ENCODE data around the gene CDR2L.
"Not testable (repeated sequence)": the region's sequence is repeated elsewhere in the genome, so short reads cannot be mapped to it uniquely, and the experiment has no call there.

Gene CDR2L

DNA sequence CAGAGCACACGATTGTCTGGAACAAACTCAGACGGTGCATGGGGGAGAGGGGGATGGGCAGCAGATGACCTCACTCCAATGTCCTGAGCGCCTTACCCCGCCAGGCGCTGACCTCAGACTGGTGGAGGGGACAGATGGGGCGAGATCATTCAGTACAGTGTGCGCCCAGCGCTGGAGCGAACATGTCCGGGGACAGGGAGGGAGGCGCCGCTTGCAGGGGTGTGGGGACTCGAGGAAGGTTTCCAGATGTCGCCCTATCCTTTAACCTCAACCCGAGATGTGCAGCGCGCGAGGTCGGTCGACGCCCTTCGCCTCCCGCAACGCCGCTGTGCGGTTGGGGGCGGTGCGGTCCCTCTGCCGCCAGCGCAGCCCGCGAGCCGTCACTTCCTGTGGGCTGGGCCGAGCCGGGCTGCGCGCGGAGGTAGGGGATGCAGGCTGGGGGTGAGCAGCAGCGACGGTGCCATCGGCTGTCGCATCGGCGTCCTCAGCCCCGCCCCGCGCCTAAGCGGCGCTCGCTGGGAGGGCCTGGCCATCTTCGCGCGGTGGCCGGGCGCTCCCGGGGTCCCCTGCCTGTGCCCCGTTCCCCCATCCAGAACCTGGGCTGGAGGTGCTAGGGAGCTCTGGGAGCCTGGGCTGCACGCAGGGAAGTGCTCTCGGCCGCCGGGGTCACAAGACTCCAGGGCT is 5.3 kb upstream of the CDR2L start:
- peak; percentile 56 to 71 for DNase-seq (ENCODE audit: low read depth in 2 of 2)

DNA sequence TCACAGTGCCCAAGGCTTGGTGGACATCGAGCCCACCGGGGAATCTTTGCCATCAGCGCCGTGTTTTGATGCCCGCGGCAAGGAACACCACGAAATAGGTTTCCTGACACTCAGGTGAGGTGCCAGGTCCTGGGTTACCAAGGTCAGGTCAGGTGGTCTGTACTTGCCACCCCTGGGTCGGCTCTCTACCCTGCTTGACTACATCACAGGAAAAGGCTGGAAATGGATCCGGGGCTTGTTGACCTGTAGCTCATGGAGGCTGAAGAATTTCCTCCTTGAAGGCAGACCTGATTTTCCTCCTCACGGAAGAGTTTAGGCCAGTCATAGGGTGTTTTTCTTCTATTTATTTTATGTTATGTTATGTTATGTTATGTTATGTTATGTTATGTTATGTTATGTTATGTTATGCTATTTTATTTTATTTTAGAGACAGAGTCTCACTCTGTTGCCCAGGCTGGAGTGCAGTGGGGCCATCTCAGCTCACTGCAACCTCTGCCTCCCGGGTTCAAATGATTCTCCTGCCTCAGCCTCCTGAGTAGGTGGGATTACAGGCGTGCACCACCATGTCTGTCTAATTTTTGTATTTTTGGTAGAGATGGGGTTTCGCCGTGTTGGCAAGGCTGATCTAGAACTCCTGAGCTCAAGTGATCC is 4.6 kb upstream of the CDR2L start:
- DNase-seq (ENCODE audit: low read depth in 2 of 2) = not testable (repeated sequence)

DNA sequence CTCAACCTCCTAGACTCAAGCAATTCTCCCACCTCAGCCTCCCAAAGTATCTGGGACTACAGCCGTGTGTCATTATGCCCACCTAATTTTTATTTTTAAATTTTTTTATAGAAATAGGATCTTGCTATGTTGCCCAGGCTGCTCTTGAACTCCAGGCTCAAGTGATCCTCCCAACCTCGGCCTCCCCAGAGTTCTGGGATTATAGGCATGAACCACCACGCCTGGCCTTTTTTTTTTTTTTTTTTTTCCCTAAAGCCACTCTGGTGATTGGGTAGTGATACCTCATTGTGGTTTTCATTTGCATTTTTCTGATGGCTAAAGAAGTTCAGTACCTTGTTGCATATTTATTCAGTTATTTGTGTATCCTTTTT is 1.2 kb upstream of the CDR2L start:
- no peak for DNase-seq (ENCODE audit: low read depth in 2 of 2)

DNA sequence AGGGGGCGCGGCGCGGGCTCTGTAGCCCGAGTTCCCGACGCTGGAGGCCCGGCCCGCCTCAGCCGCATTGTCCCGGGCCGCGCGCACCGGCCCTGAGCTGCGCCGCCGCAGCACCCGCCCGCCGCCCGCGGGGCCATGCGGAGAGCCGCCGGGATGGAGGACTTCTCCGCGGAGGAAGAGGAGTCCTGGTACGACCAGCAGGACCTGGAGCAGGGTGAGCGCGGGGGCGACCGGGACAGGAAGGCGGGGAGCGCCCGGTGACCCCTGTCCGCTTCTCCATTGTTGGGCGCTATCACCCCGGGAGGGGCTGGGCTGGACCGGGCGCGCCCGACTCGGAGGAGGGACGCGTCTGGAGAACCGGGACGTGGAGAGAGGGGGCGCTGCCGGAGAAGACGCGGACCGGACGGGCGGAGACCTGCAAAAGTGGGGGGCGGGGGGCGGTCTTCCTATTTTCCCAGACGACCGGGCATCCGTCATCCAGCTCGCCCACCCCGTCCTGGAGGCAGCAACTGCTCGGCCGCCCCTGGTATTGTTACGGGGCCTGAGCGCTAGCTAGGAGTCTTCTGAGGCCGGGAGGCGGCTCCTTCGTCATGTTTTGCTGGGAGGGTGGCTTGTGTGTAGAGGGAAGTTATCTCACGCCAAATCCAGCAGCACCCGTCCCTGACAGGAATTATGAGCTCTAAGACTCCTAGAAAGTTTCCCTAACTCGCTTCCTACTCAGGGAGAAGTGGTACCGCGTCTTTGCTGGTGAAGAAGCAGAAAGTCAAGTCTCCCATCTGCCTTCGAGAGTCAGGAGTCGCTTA is 678 bp downstream of the CDR2L start:
- DNase-seq (ENCODE audit: low read depth in 2 of 2) = no peak

DNA sequence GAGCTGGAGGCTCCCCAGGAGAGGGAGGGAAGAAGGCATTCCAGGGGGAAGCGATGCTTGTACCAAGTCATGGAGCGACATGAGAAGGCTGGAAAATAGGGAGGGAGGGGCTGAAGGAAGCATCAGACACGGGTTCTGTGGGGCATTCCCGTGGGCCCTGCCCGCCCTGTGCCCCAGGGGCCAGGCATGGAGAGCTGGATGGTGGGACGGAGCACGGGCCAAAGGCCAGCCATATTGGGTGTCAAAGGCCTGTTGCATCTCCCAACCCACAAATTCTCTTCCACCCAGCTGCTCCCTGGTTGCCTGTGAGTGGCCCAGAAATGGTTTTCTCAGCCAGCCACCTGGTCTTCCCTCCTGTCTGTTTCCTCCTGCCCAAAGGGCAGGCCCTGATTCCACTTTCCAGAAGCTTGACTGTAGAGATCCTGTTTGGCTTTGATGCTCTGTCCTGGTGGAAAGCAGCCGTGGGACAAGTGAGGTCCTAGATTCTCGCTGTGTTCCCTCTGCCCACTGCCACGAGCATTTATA is 3.2 kb downstream of the CDR2L start:
- DNase-seq (ENCODE audit: low read depth in 2 of 2) = no peak

DNA sequence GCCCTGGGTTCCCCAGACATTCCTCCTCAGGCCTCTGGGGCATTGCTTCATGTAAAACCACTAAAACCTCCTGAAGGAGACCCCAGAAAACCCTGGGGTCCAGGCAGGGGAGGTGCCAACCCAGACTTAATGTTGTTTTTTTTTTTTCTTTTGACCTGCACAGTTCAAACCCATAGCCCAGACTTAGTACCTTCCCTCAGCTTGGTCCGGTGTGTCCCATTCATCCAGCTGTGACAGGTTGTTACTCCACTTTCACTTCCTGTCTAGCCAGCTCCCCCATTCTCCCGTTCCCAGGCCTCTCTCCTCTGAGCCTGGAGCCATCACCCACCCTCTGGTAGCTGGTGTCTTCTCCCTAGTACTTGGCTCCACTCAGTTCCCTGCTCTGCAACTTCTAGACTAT is 4.8 kb downstream of the CDR2L start:
- no peak for DNase-seq (ENCODE audit: low read depth in 2 of 2)

DNA sequence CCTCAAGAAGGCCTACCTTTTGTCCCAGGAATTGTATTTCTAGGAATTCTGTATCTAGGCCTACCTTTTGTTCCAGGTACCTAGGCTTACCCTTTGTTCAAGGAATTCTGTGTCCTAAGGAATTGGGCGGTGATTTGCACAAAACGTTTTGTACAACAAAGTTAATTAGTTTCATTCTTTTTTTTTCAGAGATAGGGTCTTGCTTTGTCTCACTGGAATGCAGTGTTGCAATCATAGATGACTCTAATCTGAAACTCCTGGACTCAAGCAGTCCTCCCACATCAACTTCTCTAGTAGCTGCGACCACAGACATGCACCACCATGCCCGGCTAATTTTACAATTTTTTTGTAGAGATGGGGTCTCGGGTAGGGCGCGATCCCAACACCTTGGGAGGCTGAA is 7.0 kb downstream of the CDR2L start:
- no peak for DNase-seq (ENCODE audit: low read depth in 2 of 2)

DNA sequence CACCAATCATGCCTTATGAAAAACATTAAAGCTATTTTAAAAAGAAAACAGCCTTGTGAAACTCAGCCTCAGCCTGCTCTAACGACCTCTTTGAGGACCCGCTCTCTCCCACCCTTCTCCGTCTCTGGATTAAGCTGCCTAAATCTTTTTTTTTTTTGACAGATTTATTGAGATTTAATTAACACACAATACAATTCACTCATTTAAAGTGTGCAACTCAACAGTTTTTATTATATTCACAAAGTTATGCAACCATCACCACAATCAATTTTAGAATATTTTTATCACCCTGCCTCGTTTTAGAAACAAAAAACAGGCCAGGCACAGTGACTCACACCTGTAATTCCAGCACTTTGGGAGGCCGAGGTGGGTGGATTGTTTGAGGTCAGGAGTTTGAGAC is 8.4 kb downstream of the CDR2L start:
- no peak for DNase-seq (ENCODE audit: low read depth in 2 of 2)

DNA sequence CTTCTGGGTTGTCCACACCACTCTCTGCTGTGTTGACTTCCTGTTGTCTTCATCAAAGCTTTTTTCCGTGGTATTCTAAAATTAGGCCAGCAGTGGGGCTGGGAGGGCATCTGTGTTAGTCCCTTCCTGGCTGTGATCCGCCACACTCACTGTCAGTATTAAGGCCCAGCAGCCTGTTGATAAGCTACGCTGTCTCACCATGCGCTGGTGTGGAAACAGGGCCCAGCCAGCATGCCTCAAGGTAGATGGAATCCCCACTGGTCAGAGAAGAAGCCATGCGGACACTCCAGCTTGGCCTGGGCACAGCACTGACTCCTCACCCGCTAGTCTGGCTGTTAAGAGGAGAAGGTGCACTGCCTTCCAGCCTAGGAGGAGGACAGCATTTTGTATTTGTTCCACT is 11.4 kb downstream of the CDR2L start:
- DNase-seq (ENCODE audit: low read depth in 2 of 2) = no peak

DNA sequence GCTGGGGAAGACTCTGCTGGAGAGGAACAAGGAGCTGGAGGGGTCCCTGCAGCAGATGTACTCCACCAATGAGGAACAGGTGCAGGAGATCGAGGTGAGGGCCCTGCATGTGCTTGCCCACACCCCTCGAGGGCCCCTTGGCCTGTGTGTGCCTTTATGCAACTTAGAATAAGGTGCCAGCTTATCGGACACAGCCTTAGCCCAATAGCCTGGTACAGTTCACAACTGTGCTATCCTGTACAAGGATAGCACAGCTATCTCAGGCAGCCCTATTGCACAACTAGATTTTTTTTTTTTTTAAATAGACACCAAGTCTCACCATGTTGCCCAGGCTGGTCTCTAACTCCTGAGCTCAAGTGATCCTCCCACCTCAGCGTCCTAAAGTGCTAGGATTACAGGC is 12.1 kb downstream of the CDR2L start:
- DNase-seq (ENCODE audit: low read depth in 2 of 2) = no peak

DNA sequence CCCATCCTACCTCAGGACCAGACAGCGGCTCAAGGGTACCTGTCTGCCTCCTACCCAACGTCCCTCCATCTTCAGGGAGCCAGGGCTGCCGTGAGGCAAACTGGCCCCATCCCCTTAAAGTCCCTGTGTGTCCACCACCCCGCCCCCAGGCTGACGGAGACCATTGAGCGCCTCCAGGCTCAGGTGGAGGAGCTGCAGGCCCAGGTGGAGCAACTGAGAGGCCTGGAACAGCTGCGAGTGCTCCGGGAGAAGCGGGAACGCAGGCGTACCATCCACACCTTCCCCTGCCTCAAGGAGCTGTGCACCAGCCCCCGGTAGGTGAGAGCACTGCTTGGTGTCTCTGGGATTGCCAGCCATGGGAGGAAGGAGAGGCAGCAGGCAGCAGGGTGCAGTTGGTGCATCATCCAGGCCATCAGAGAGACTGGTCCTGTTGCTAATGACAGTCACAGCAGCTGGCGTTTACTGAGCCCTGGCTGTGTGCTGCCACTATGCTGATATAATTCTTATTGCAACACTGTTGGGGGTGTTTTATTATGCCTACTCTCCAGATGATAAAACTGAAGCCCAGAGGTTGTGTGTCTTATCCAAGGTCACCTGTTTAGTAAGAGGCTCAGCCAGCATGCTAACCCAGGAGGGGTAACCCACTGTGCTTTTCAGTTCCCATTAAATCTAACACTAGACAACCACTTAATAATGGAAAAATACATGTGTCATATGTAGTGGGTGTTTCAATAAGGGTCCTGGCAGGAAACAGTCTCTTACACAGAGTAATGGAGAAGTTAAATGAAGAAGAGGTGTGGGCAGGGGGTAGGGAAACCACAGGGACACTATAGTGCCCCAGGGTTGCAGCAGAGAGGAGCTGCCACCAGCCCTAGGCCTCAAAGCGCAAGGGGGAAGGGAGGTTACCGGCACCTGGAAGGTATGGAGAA is 14.7 kb downstream of the CDR2L start:
- no peak for DNase-seq (ENCODE audit: low read depth in 2 of 2)

DNA sequence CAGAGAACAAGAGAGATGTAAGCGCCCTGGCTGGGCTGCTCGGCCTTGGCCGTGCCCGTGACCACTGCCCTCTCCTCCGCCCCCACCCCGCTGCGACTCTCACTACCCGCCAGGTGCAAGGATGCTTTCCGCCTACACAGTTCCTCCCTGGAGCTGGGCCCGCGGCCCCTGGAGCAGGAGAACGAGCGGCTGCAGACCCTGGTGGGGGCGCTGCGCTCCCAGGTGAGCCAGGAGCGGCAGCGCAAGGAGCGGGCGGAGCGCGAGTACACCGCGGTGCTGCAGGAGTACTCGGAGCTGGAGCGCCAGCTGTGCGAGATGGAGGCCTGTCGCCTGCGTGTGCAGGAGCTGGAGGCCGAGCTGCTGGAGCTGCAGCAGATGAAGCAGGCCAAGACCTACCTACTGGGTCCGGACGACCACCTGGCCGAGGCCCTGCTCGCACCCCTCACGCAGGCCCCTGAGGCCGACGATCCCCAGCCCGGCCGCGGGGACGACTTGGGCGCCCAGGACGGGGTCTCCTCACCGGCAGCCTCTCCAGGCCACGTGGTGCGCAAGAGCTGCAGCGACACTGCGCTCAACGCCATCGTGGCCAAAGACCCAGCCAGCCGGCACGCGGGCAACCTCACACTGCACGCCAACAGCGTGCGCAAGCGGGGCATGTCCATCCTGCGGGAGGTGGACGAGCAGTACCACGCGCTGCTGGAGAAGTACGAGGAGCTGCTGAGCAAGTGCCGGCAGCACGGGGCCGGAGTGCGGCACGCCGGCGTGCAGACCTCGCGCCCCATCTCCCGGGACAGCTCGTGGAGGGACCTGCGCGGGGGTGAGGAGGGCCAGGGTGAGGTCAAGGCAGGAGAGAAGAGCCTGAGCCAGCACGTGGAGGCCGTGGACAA is 15.9 kb downstream of the CDR2L start:
- no peak for DNase-seq (ENCODE audit: low read depth in 2 of 2)

DNA sequence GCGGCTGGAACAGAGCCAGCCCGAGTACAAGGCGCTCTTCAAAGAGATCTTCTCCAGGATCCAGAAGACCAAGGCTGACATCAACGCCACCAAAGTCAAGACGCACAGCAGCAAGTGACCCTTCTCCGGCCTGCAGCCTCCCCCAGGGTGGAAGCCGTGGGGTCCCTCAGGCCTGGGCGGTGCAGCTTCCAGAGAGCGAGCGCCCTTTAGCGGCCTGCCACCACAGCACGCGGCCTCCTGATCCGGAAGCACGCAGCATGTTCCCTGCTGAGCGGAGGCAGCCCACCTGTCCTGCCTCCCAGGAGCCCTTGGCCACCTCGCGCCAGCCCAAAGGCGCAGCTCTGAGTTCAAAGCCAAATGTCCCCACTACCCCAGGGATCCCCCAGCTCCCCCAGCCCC is 16.5 kb downstream of the CDR2L start:
- DNase-seq (ENCODE audit: low read depth in 2 of 2) = no peak

DNA sequence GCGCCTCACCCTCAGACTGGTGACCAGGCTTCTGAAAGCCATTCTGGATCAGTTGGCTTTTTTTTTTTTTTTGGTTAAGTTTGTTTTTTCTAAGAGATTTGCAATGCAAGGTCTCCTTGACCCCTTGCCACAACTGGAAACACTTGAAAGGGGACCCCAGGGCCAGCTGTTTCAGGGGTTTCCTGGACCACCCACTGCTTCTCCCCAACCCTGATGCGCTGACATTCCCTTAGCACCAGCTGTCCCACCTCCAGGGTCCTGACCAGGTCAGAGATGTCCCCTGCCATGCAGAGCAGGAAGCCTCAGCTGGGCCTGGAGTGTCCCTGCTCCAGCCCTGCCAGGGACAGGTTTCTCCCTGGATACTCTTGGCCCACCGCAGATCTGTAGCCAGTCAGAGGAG is 16.9 kb downstream of the CDR2L start:
- no peak for DNase-seq (ENCODE audit: low read depth in 2 of 2)

DNA sequence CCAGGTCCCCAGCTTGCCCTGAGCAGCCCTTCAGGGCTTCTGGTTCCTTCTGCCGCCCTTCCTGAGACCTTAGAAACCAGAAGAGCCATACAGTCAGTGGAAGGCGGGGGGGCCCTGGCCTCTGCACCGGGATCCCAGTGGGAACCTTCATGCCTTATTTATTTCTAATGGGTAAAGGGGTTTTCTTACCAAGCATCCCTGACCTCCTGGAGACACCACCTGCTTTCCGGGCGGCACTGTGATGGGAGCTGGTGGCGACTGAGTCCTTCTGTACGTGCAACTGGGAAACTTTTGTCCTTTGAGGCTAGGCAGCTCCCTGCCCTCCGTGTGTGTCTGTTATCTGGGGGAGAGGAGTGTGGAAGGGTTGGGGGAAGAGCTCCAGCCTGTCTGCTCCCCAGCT is 17.9 kb downstream of the CDR2L start:
- no peak for DNase-seq (ENCODE audit: low read depth in 2 of 2)

DNA sequence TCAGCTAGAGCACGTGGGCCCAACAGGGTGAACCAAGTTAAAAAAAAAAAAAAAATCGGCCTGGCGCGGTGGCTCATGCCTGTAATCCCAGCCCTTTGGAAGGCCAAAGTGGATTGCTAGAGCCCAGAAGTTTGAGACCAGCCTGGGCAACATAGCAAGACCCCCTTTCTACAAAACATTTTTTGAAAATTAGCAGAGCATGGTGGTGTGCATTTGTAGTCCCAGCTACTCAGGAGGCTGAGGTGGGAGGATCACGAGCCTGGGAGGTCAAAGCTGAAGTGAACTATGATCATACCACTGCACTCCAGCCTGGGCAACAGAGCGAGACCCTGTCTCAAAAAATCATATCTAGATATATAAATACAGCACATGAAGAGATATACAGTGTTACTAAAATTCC is 18.7 kb downstream of the CDR2L start:
- DNase-seq (ENCODE audit: low read depth in 2 of 2) = not testable (repeated sequence)

DNA sequence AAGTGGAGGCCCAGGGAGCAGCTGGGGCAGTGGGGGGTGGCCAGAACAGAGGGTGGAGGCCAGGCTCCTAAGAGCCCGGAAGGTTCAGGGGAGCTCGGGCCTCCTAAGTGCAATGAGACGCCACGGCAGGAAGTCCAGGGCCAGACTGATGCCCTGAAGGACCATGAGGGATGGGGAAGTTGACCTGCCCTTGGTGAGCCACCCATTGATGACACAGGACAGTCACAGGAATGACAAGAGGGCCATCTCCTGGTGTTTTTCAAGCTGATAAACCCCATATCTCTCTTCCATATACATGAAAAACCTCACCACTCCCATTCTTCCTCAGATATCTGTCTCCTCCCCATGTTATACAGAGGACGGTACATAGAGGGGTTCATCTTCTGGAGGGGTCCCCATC is 19.2 kb downstream of the CDR2L start:
- DNase-seq (ENCODE audit: low read depth in 2 of 2) = no peak

DNA sequence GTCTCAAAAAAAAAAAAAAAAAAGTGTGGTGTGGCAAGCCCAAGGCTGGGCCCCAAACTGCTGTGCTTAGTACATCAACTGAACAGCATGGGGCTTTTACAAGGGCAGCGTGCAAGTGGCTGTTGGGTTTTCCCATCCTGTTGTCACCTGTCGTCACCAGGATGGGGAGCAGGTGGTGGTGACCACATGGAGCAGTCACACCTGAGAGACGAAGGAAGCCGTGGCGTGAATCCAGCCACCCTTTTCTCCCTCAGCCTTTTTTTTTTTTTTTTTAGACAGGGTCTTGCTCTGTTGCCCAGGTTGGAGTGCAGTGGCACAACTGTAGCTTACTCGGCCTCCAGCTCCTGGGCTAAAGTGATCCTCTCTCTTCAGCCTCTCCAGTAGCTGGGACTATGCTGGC is 20.9 kb downstream of the CDR2L start:
- no peak for DNase-seq (ENCODE audit: low read depth in 2 of 2)

DNA sequence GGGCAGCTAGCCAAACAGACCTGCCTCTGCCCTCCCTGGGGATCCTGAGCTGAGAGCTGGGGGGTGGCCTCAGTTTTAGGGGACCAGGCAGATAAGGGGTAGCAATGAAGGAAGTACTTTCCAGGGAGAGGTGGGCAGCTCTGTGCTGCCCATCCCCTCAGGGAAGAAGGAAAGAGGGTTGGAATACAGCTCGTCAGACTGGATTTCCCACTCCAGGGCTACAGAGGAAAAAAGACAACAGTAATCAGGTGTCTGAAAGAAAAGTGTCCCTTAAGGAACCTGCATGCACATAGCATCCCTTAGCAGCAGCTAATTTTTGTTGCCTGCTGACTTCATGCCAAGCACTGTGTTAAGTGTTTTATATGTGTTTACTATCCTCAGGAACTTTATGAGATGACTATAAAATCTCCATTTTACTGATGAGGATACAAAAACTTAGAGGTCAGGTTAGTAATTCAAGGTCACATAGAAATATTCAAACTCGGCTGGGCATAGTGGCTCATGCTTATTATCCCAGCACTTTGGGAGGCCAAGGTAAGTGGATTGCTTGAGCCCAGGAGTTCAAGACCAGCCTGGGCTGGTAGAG is 21.8 kb downstream of the CDR2L start:
- no peak for DNase-seq (ENCODE audit: low read depth in 2 of 2)

DNA sequence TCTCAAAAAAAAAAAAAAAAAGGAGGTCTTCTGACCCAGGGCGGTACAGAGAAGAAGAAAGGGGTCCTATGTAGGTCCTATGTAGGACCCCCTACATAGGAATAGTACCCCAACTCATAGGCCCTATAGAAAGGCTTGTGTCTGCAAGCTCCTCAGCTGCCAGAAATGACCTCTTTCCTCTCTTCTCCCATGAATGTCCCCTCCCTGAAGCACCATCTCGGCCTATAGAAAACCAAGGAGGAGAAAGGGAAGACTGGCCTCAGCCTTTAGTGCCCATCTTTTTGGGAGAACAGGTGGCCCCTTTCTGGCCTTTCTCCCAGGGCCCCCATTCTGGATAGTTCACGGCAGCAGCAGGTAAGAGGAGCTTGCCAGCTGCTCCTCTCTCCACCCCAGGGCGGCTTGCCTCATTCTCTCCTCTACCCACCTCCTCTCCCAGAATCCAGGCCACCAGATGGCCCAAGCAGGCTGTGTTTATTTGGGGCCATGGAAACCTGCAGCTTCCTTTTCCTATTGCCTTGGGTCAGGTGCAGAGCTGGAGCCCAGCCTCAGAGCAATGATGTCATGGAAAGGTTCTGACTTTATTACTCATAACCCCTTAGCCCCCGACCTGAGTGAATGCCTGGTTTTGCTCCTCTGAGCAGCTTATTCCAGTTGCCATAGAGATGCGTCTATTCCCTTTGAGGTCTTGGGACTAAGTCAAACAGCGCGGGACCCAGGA is 23.4 kb downstream of the CDR2L start:
- DNase-seq (ENCODE audit: low read depth in 2 of 2) = no peak

Data from activated CD4-positive, alpha-beta T cell treated with anti-CD3 and anti-CD28 coated beads for 24 hours (primary cell).